ENCODE data around the gene ZNF319. TPM values are rescaled to one million over a fixed set of nuclear protein-coding genes. Genes with fewer than 3 reads are reported as not detected.

Gene ZNF319
- total RNA-seq, 1 donor from 2014 or later, result 3.1 TPM

- Histone ChIP-seq H3K9me3 (ENCODE audit: control insufficient read depth in 3 of 3, low read length in 3 of 3) (no peaks in the 10 kb centered on the region), H3K4me3 (ENCODE audit: low read length in 3 of 3) (no peak overlapping the region), H3K9ac (ENCODE audit: low read depth in 1 of 3, low read length in 3 of 3) (no peak overlapping the region), H3K27me3 (ENCODE audit: control insufficient read depth in 3 of 3, insufficient read depth in 3 of 3, low read length in 3 of 3) (no peaks in the 10 kb centered on the region), H3K27ac (ENCODE audit: low read depth, low read length) (no peak overlapping the region), H3K36me3 (ENCODE audit: control insufficient read depth in 3 of 3, insufficient read depth in 3 of 3, low read length in 3 of 3) (peaks cover 31 to 55% (median 36%) of the 10 kb centered on the region in 3 donors), H3K4me1 (ENCODE audit: control insufficient read depth in 3 of 3, insufficient read depth in 3 of 3, low read length in 3 of 3) (peaks cover 6 to 11% (median 9%) of the 10 kb centered on the region in 3 donors)
Measured at GRCh38 chr16:58043571-58044155, 43.2 kb upstream of the ZNF319 start.

- Histone ChIP-seq H3K4me1 (ENCODE audit: control insufficient read depth in 3 of 3, insufficient read depth in 3 of 3, low read length in 3 of 3) (peaks cover 6 to 9% (median 7%) of the 10 kb centered on the region in 3 donors), H3K4me3 (ENCODE audit: low read length in 3 of 3) (no peak overlapping the region), H3K27me3 (ENCODE audit: control insufficient read depth in 3 of 3, insufficient read depth in 3 of 3, low read length in 3 of 3) (no peaks in the 10 kb centered on the region), H3K9me3 (ENCODE audit: control insufficient read depth in 3 of 3, low read length in 3 of 3) (no peaks in the 10 kb centered on the region), H3K9ac (ENCODE audit: low read depth in 1 of 3, low read length in 3 of 3) (no peak overlapping the region), H3K27ac (ENCODE audit: low read depth, low read length) (no peak overlapping the region), H3K36me3 (ENCODE audit: control insufficient read depth in 3 of 3, insufficient read depth in 3 of 3, low read length in 3 of 3) (peaks cover 36 to 60% (median 39%) of the 10 kb centered on the region in 3 donors)
Measured at GRCh38 chr16:58042886-58043515, 42.5 kb upstream of the ZNF319 start.

GRCh38 chr16:58042001-58042885 lies 41.8 kb upstream of the ZNF319 start:
- Histone ChIP-seq H3K9me3 (ENCODE audit: control insufficient read depth in 3 of 3, low read length in 3 of 3) (no peaks in the 10 kb centered on the region), H3K9ac (ENCODE audit: low read depth in 1 of 3, low read length in 3 of 3) (no peak overlapping the region), H3K27me3 (ENCODE audit: control insufficient read depth in 3 of 3, insufficient read depth in 3 of 3, low read length in 3 of 3) (no peaks in the 10 kb centered on the region), H3K27ac (ENCODE audit: low read depth, low read length) (no peak overlapping the region), H3K36me3 (ENCODE audit: control insufficient read depth in 3 of 3, insufficient read depth in 3 of 3, low read length in 3 of 3) (peaks cover 36 to 63% (median 39%) of the 10 kb centered on the region in 3 donors), H3K4me3 (ENCODE audit: low read length in 3 of 3) (no peak overlapping the region), H3K4me1 (ENCODE audit: control insufficient read depth in 3 of 3, insufficient read depth in 3 of 3, low read length in 3 of 3) (peaks cover 4 to 5% (median 5%) of the 10 kb centered on the region in 3 donors)

- no peaks in the 10 kb centered on the region for H3K27me3 ChIP-seq (ENCODE audit: control insufficient read depth in 3 of 3, insufficient read depth in 3 of 3, low read length in 3 of 3)
- no peaks in the 10 kb centered on the region for H3K9me3 ChIP-seq (ENCODE audit: control insufficient read depth in 3 of 3, low read length in 3 of 3)
- peaks cover 36 to 63% (median 39%) of the 10 kb centered on the region in 3 donors for H3K36me3 ChIP-seq (ENCODE audit: control insufficient read depth in 3 of 3, insufficient read depth in 3 of 3, low read length in 3 of 3)
- H3K4me1 ChIP-seq (ENCODE audit: control insufficient read depth in 3 of 3, insufficient read depth in 3 of 3, low read length in 3 of 3), result peaks cover 2 to 3% (median 2%) of the 10 kb centered on the region in 3 donors
- H3K4me3 ChIP-seq (ENCODE audit: low read length in 3 of 3), result no peak overlapping the region
- H3K27ac ChIP-seq (ENCODE audit: low read depth, low read length), result no peak overlapping the region
- no peak overlapping the region for H3K9ac ChIP-seq (ENCODE audit: low read depth in 1 of 3, low read length in 3 of 3)
Measured at GRCh38 chr16:58041628-58041955, 41.1 kb upstream of the ZNF319 start.

- no peaks in the 10 kb centered on the region for H3K9me3 ChIP-seq (ENCODE audit: control insufficient read depth in 3 of 3, low read length in 3 of 3)
- no peak overlapping the region for H3K9ac ChIP-seq (ENCODE audit: low read depth in 1 of 3, low read length in 3 of 3)
- H3K4me3 ChIP-seq (ENCODE audit: low read length in 3 of 3), result no peak overlapping the region
- peaks cover 36 to 63% (median 39%) of the 10 kb centered on the region in 3 donors for H3K36me3 ChIP-seq (ENCODE audit: control insufficient read depth in 3 of 3, insufficient read depth in 3 of 3, low read length in 3 of 3)
- peaks cover 4 to 8% (median 7%) of the 10 kb centered on the region in 3 donors for H3K4me1 ChIP-seq (ENCODE audit: control insufficient read depth in 3 of 3, insufficient read depth in 3 of 3, low read length in 3 of 3)
- no peaks in the 10 kb centered on the region for H3K27me3 ChIP-seq (ENCODE audit: control insufficient read depth in 3 of 3, insufficient read depth in 3 of 3, low read length in 3 of 3)
- no peak overlapping the region for H3K27ac ChIP-seq (ENCODE audit: low read depth, low read length)
Measured at GRCh38 chr16:58040945-58041627, 40.6 kb upstream of the ZNF319 start.

DNA sequence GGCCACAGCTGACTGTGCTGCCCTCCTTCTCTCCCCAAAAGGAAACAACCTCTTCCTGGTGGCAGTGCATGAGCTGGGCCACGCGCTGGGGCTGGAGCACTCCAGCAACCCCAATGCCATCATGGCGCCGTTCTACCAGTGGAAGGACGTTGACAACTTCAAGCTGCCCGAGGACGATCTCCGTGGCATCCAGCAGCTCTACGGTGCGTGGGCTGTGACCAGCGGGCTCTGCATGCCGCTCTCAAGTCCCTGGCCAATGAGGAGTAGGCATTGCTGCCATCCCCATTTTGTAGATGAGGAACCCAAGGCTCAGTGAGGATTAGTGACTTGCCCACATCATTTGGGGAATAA lies 40.0 kb upstream of the ZNF319 start:
- no peak overlapping the region for H3K4me3 ChIP-seq (ENCODE audit: low read length in 3 of 3)
- peaks cover 36 to 63% (median 39%) of the 10 kb centered on the region in 3 donors for H3K36me3 ChIP-seq (ENCODE audit: control insufficient read depth in 3 of 3, insufficient read depth in 3 of 3, low read length in 3 of 3)
- no peaks in the 10 kb centered on the region for H3K9me3 ChIP-seq (ENCODE audit: control insufficient read depth in 3 of 3, low read length in 3 of 3)
- no peak overlapping the region for H3K27ac ChIP-seq (ENCODE audit: low read depth, low read length)
- no peak overlapping the region for H3K9ac ChIP-seq (ENCODE audit: low read depth in 1 of 3, low read length in 3 of 3)
- no peaks in the 10 kb centered on the region for H3K27me3 ChIP-seq (ENCODE audit: control insufficient read depth in 3 of 3, insufficient read depth in 3 of 3, low read length in 3 of 3)
- H3K4me1 ChIP-seq (ENCODE audit: control insufficient read depth in 3 of 3, insufficient read depth in 3 of 3, low read length in 3 of 3), result peaks cover 8 to 14% (median 13%) of the 10 kb centered on the region in 3 donors

GRCh38 chr16:58039829-58040495 lies 39.5 kb upstream of the ZNF319 start:
- peaks cover 8 to 19% (median 17%) of the 10 kb centered on the region in 3 donors for H3K4me1 ChIP-seq (ENCODE audit: control insufficient read depth in 3 of 3, insufficient read depth in 3 of 3, low read length in 3 of 3)
- no peak overlapping the region for H3K4me3 ChIP-seq (ENCODE audit: low read length in 3 of 3)
- H3K27ac ChIP-seq (ENCODE audit: low read depth, low read length), result no peak overlapping the region
- H3K9me3 ChIP-seq (ENCODE audit: control insufficient read depth in 3 of 3, low read length in 3 of 3), result no peaks in the 10 kb centered on the region
- H3K36me3 ChIP-seq (ENCODE audit: control insufficient read depth in 3 of 3, insufficient read depth in 3 of 3, low read length in 3 of 3), result peaks cover 36 to 60% (median 39%) of the 10 kb centered on the region in 3 donors
- H3K27me3 ChIP-seq (ENCODE audit: control insufficient read depth in 3 of 3, insufficient read depth in 3 of 3, low read length in 3 of 3), result no peaks in the 10 kb centered on the region
- no peak overlapping the region for H3K9ac ChIP-seq (ENCODE audit: low read depth in 1 of 3, low read length in 3 of 3)

DNA sequence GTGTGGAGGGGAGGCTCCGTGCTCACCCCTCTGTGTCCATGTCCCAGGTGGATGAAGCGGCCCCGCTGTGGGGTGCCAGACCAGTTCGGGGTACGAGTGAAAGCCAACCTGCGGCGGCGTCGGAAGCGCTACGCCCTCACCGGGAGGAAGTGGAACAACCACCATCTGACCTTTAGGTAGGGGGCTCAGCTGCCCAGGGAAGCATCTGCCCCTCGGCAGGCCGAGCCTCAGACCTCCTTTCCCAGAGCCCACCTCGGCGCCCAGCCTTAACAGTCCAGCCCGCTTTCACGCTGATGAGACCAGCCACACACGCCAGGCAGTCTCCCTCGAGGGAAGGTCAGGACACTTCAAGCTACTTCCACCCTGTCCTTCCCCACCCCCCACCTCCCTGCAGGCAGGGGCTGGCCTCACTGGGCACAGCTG lies 37.8 kb upstream of the ZNF319 start:
- Histone ChIP-seq H3K36me3 (ENCODE audit: control insufficient read depth in 3 of 3, insufficient read depth in 3 of 3, low read length in 3 of 3) (peaks cover 29 to 46% (median 30%) of the 10 kb centered on the region in 3 donors), H3K4me3 (ENCODE audit: low read length in 3 of 3) (no peak overlapping the region)

GRCh38 chr16:58037365-58038057 lies 37.0 kb upstream of the ZNF319 start:
- Histone ChIP-seq H3K36me3 (ENCODE audit: control insufficient read depth in 3 of 3, insufficient read depth in 3 of 3, low read length in 3 of 3) (peaks cover 23 to 39% (median 25%) of the 10 kb centered on the region in 3 donors), H3K4me1 (ENCODE audit: control insufficient read depth in 3 of 3, insufficient read depth in 3 of 3, low read length in 3 of 3) (peaks cover 23 to 37% (median 30%) of the 10 kb centered on the region in 3 donors), H3K9ac (ENCODE audit: low read depth in 1 of 3, low read length in 3 of 3) (no peak overlapping the region), H3K27ac (ENCODE audit: low read depth, low read length) (no peak overlapping the region), H3K9me3 (ENCODE audit: control insufficient read depth in 3 of 3, low read length in 3 of 3) (no peaks in the 10 kb centered on the region), H3K27me3 (ENCODE audit: control insufficient read depth in 3 of 3, insufficient read depth in 3 of 3, low read length in 3 of 3) (no peaks in the 10 kb centered on the region), H3K4me3 (ENCODE audit: low read length in 3 of 3) (no peak overlapping the region)

More for the DNA sequence above, 37.8 kb upstream of the ZNF319 start:
- Histone ChIP-seq H3K9ac (ENCODE audit: low read depth in 1 of 3, low read length in 3 of 3) (no peak overlapping the region), H3K9me3 (ENCODE audit: control insufficient read depth in 3 of 3, low read length in 3 of 3) (no peaks in the 10 kb centered on the region), H3K27me3 (ENCODE audit: control insufficient read depth in 3 of 3, insufficient read depth in 3 of 3, low read length in 3 of 3) (no peaks in the 10 kb centered on the region), H3K27ac (ENCODE audit: low read depth, low read length) (no peak overlapping the region), H3K4me1 (ENCODE audit: control insufficient read depth in 3 of 3, insufficient read depth in 3 of 3, low read length in 3 of 3) (peaks cover 19 to 31% (median 24%) of the 10 kb centered on the region in 3 donors)

Data from skeletal muscle tissue (tissue), 4 donors.